Embryonic facial prominence (tissue), 1 donor: ENCODE results near the gene PRKCB.
"Not testable (repeated sequence)": the region's sequence is repeated elsewhere in the genome, so short reads cannot be mapped to it uniquely, and the experiment has no call there.

ENCODE experiments used
- DNase-seq: peaks from one replicate; pipeline ENCODE4 v3.0.0-alpha.2; 2016; ENCODE audit errors: extremely low spot score

PRKCB gene

DNA sequence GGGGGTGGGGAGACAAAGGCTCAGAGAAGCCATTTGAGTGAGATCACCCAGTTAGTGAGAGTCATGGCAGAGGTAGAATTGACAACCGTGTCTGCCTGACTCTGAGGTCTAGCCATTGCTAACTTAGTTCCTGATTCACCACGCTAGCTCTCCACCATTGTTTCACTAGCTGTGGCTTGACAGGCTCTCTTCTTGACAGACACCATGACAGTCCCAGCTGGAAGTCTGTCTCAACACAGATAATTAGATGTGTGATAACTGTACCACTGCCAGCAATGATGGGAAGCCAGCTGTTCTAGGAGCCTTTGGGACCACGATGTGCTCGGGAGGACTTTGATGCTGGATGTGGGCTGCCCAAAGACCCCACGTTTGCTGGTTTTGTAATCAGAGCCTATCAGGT, 249.9 kb downstream of the PRKCB start:
- DNase-seq = no peak

DNA sequence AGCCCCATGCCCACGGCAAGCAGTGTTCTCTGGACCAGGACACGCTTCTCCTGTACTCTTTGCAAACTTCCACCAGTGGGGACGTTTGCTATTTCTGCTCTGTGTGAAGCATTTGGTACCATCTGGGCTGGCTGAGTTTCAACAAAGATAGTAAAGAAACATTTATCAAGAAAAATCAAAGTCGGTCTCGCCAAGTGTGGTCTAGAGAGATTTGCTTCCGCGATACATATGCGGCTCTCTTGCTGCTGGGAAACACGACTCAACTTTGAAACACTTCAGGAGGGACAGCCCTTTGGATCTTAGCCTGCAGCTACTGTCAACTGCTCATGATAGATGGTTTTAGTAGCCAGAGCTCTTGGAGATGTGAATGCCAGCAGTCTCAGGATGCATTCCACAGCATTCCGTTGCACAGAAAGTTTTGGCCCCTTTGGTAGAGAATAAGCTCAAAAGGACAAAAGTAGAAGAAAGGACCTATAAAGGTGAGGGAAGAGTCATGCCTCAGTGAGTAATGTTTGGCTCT, 252.2 kb downstream of the PRKCB start:
- DNase-seq = no peak

DNA sequence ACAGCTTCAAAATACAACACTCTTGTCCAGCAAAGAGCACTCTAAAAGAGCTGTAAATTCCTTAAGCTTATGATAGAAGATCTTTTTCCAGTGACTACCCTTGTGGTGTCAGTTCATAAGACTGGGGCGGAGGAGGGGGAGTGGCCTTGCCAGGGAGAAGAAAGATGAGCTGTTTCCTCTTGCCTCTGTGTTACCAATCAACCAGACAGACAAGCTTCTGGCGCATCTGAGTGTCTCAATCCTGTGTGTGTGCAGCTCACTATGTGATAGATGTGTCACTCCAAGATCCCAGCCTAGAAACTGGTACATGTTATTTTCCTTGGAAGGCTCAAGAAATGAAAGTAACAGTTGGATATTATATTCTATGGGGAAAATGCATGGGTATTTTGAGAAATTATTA, 253.0 kb downstream of the PRKCB start:
- no peak for DNase-seq

DNA sequence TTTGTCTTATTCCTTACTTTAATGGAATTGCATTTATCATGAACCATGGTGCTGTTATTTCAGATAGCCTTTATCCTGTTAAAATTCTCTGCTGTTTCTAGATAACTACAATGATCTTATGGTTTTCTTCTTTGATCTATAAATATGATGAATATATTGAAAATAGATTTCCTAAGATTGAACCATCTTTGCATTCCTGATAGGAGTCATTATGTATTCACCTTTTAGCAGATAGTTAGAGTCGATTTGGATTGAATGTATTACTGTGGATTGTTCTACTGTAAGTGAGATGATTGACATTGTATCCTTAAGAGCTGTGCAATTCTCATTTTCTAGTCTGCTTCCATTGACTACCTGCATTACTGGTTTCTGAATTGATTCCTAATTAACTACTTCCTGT, 255.3 kb downstream of the PRKCB start:
- DNase-seq = no peak

DNA sequence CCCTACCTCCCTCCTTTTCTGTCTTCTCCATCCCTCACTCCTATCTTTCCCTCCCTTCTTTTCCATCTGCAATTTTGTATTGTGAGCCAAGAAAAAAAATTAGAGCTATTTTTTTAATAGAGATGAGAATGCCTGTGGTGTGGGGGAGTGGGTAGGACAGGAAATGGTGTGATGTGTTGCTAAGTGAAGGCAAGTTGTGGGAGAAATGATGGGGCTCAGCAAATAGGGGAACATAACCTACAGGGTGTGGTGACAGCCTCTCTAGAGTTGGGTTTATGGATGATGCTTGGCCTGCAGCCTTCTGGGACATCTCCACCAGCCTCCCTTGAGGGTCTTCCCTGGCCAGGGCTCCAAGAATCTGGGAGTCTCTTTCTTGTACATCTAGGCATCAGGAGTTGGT, 257.3 kb downstream of the PRKCB start:
- no peak for DNase-seq

DNA sequence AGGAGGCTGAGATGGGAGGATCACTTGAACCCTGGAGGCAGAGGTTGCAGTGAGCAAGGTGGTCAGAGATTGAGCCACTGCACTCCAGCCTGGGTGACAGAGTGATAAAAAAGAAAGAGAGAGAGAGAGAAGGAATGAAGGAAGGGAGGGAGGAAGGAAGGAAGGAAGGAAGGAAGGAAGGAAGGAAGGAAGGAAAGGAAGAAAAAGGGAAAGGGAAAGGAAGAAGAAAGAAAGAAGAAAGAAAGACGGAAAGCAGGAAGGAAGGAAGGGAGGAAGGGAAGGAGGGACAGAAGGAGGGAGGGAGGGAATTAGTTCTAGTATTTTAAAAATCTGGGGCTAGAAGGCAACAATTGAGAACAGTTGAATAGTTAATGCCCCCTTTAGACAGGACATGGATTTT, 258.9 kb downstream of the PRKCB start:
- no peak for DNase-seq

DNA sequence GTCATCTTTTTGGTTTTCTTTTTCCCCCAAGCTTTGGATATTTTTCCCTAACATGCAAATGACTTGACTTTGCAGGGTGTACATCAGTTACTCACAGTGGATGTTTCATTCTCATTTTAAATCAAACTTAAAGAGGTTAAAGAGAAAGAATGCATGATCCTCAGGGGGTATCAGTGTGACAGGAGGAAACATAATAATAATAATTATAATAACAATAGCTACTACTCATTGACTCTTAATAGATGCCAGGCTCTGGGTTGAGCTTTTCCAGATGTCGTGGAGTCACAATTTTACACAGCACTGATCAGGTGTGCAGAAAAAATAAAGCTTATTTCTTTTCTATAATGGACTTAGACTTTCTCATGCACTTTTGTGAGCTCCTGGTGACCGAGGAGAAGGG, 263.1 kb downstream of the PRKCB start:
- DNase-seq = no peak

DNA sequence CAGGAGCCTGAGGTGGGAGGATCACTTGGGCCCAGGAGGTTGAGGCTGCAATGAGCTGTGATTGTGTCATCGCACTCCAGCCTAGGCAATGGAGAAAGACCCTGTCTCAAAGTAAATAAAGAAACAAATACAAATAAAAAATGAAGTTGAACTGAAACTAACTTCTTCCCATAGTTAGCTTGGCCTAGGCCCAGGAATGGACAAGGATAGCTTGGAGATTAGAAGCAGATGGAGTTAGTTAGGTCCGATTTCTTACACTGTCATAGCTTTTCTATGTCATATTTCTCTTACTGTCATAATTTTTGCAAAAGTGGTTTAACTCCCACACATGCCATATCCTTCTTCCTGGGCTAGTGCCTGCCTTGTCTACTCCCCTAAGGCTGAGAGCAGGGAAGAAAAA, 265.6 kb downstream of the PRKCB start:
- DNase-seq = no peak

DNA sequence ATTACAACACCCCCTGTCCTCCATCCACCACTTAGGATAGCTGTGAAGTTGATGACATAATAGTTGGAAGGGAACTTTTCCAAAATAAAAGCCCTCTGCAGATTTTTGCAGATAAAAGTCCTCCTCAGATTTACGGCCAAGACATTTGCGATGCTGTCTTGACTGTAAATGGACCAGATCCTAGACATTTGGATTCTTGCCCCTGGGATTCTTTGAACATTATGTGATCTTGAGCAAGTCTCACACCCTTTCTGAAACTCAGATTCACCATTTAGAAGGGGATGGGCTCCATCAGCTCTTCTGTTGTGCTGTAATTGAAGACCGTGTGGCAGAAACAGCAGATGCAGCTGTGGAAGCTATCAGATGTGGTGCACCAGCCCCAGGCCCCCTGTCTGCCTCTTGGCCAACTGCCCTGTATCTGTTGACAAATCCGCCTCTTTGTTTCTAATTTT, 266.5 kb downstream of the PRKCB start:
- DNase-seq = no peak

DNA sequence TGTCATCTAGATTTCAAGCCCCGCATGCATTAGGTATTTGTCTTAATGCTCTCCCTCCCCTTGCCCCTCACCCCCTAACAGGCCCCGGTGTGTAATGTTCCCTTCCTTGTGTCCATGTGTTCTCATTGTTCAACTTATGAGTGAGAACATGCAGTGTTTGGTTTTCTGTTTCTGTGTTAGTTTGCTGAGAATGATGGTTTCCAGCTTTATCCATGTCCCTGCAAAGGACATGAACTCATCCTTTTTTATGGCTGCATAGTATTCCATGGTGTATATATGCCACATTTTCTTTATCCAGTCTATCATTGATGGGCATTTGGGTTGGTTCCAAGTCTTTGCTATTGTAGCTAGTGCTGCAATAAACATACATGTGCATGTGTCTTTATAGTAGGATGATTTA, 269.7 kb downstream of the PRKCB start:
- DNase-seq = not testable (repeated sequence)

DNA sequence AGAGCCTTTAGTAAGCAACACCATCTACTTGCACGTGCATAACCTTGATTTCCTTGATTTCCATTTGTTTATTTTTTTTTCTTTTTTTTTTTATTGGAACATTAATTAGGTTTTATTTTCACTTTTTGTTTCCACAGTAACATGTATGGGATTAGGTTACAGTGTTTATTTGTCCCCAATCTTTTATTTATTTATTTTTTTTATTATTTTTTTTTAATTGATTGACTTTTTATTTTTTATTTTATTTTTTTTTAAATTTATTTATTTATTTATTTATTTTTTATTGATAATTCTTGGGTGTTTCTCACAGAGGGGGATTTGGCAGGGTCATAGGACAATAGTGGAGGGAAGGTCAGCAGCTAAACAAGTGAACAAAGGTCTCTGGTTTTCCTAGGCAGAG, 272.3 kb downstream of the PRKCB start:
- DNase-seq = not testable (repeated sequence)

DNA sequence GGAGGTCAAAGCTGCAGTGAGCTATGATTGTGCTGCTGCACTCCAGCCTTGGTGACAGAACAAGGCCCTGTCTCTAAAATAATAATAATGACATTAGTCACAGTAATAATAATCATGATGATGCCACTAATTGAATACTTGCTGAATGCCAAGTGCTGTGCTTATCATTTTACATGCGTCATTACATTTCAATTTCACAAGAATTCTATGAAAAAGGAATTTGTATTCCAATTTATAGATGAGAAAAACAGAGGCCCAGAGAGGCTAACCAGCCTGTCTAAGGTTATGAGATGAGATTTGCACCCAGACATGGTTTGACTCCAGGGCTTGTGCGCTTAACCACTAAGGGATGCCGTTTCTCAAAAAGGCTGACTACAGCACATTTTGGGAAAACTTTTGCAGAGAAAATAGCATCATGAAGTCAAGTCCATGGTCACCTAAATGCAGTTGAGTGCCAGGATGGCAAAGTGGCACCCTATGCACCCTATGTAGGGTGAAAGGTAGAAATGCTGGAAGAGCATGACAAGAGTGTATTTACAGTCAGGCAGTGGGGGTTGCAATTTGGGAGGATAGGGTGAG, 276.0 kb downstream of the PRKCB start:
- no peak for DNase-seq

DNA sequence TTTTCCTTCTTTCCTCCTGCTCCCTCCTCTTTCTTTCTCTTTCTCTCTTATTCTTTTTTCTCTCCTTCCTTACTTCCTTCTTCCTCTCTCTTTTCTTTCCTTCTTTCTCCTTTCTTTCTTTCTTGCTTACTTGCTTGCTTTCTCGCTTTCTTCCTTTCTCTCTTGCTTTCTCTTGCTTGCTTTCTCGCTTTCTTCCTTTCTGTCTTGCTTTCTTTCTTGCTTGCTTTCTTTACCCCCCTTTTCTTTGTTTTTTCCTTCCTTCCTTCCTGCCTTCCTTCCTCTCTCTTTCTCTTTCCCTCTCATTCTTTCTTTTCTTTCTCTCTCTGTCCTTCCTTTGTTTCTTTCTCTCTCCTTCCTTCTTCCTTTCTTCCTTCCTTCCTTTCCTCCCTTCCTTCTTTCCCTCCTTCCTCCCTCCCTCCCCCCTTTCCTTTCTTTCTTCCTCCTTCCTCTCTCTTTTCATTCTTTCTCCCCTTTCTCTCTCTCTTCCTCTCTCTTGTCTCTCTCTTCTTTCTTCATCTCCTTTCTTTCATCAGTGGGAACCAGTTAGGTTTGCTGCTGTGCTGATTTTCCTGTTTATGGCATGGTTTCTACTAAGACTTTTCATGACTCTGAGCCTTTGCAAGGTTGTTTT, 277.4 kb downstream of the PRKCB start:
- DNase-seq = no peak

DNA sequence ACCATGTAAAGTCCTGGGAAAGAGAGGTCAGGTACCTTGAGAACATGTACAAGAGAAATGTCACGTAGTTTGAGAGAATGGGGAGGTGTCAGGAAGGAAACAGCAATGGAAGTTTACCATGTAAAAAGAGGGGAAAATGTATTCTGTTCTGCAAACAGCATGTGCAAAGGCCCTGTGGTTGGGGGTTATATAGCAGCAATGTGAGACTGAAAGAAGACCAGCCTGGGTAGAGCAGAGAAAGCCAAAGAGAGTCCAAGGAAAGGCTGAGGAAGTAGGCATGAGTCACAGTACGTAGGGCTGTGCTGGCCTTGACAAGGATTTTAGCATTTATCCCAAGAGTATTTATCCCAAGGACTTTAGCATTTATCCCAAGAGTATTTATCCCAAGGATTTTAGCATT, 279.1 kb downstream of the PRKCB start:
- no peak for DNase-seq

DNA sequence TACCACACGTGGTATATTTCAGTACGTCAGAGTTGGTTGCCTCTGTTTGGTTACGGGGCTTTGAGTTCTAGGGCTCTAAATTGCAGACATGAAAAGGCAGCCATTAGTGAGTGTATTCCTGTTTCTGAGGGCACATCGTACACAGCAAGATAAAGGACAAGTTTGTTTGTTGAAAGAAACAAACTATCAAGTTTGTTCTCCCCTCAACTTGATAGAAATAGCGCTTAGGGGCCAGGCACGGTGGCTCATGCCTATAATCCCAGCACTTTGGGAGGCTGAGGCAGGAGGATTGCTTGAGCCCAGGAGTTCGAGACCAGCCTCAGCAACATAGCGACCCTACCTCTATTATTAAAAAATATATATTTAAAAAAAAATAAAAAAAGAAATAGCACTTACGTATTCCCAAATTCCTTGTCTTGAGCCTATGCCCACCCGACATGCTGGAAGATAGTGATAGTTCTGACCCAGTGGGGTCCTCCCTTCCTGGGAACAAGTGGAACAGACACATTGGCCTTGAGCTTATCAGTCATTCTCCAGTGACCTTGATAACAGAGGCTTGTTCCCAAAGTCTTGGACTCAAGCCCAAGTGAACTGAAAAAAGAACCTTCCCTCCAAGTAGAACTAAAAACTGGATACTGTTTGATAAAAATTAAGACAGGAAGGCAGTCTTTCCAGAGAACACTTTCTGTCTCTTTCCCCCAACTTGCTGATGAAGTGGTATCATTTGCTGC, 280.4 kb downstream of the PRKCB start:
- DNase-seq = no peak

DNA sequence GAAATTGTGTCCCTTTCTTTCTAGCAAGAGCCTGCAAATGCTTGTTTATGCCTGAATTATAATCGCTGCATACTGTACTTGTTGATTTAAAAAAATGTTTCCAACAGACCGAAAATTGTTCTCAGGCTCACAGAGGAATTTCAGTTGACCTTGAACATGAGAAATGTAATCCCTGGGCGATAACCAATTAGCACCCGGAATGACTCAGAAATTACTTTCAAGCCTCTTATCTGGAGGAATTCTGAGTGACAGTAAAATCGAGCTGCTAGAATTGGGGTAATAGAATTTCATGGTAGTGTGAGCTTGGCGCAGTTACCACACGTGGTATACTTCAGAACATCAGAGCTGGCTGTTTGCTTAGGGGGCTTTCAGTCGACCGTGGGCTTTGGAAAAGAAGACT, 281.2 kb downstream of the PRKCB start:
- DNase-seq = no peak

DNA sequence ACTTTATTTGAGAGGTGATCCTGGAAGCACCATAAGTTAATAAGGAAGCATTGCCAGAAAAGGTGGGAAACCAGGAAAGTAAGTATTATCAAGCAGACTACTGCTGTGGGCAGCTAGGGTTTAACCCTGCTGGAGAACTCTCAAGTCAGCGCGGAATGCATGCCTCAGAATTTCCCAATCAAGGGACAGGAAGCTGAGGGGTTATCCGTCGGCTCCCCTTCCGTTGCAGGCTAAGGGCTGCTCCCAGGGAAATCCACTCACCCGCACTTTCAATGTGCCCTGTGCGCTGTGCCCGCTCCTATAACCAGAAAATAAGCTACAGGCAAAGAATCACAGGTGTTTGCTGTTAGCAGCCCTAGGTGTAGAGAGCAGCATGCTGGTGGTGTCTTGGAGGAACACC, 281.9 kb downstream of the PRKCB start:
- no peak for DNase-seq

DNA sequence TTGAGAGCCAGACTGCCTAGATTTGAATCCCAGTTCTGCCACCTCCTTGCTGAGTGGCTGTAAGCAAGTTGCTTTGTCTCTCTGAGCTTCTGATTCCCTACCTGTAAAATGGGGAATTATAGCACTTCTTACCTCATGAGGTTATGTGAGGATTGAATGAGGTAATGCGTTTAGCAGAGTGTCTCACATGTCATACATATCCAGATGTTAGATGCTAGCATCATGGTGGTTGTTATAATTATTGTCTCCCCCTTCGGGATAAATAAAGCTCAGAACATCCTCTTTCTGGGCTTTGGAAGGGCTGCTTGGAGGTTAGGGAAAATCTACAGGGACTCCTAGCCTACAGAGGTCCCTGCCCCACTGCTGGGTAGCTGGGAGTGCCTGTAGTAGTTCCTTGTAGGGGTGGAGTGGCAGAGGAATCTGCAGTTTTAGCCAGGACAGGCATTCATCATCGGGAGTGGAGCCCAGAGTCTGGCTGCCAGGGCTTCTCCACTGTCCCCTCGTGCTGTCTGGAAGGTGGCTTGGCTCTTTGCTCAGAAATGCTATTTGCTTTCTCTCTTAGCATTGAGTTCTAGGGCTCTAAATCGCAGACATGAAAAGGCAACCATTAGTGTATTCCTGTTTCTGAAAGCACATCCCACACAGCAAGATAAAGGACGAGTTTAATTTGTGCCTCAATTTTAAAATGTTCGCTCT, 282.5 kb downstream of the PRKCB start:
- no peak for DNase-seq

DNA sequence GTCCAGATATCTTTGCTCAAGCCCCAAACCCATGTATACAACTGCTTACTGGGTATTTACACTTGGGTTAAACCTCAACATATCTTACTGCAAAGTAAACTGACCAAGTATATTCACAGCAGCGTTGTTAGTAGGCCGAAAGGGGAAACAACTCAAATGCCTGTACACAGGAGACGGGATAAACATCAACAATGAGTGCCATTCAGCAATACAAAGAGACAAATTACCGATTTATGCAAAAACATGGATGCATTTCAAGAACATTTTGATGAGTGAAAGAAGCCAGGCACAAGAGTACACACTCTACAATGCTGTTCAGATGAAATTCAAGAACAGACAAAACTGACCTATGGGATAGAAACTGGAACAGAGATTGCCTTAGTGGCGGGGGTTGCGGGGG, 284.0 kb downstream of the PRKCB start:
- DNase-seq = no peak

DNA sequence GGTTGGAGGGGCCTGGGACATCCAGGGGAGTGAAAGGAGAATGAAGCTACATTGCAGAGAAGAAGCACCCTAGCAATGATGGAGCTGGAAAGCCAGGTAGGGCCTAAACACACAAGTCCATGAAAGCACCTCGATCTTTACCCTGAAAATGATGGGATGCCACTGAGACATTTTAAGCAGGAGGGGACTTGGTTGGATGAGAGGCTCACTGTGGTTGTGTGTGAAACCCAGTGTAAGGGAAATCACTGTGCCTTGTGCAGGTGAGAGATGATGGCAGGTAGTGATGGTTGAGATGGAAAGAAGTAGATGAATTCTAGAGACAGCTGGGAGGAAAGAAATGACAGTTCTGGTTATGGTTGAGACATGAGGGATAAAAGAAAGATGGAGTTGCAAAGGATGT, 287.5 kb downstream of the PRKCB start:
- no peak for DNase-seq

DNA sequence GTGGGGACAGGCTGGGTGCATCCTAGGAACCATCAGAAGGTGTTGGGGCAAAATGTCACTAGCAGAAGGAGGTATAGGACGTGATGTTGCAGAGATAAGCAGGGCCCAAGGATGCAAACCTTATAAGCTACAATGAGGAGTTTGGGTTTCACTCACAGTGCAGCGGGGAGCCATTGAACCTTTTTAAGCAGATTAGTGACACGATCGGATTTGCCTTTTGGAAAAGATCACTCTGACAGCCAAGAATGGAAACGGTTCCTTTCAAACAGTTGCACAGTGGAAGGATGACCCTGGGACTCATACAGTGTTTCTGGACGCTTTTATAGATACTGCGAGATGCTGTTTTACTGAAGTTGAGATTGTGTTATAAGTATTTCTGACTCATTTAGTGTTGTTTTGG, 288.5 kb downstream of the PRKCB start:
- DNase-seq = no peak

DNA sequence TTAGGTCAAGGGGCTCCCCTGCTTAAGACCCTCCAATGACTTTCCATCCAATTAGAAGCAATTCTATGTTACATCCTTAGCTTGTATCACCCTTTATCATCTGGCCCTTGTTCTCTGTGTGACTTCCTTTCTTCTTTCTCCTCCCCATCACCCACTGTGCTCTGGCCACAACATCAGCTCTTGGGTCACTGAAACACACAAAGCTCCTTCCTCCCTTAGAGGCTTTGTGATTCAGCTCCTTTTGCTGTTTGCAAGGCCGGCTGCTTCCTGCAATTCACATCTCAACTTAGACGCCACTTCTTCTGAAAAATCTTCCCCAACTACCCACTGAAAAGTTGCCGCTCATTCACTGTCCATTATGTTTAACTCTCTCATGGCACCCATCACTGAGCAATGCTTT, 289.4 kb downstream of the PRKCB start:
- DNase-seq = no peak
